Activated effector memory CD4-positive, alpha-beta T cell treated with anti-CD3 and anti-CD28 coated beads, Interleukin-2, amount 50 U/mL, for 16 hours (primary cell): ENCODE measurements around the gene GRIN3B.

Source experiments
- DNase-seq: peaks from one replicate; pipeline ENCODE4 v3.0.0-alpha.2; 2020

GRIN3B gene

GRCh38 chr19:991174-991931 is 8.9 kb upstream of the GRIN3B start:
- peak; percentile 81 for DNase-seq

- no peak for DNase-seq
Measured at GRCh38 chr19:991932-992669, 8.1 kb upstream of the GRIN3B start.

- DNase-seq: no peak
Measured at GRCh38 chr19:992670-993055, 7.6 kb upstream of the GRIN3B start.

- no peak for DNase-seq
Measured at GRCh38 chr19:993361-993830, 6.8 kb upstream of the GRIN3B start.

- no peak for DNase-seq
Measured at GRCh38 chr19:993831-994393, 6.3 kb upstream of the GRIN3B start.

GRCh38 chr19:994516-994915 is 5.7 kb upstream of the GRIN3B start:
- DNase-seq: no peak

- DNase-seq: no peak
Measured at GRCh38 chr19:995051-995827, 5.0 kb upstream of the GRIN3B start.

GRCh38 chr19:996051-996838 is 4.0 kb upstream of the GRIN3B start:
- DNase-seq: peak; percentile 84

- no peak for DNase-seq
Measured at GRCh38 chr19:998064-998463, 2.2 kb upstream of the GRIN3B start.

GRCh38 chr19:999379-999719 is 870 bp upstream of the GRIN3B start:
- no peak for DNase-seq

- DNase-seq: no peak
Measured at GRCh38 chr19:1000591-1001537, 645 bp downstream of the GRIN3B start.

GRCh38 chr19:1001538-1002166 is 1.4 kb downstream of the GRIN3B start:
- peak; percentile 90 for DNase-seq

- no peak for DNase-seq
Measured at GRCh38 chr19:1002600-1002999, 2.4 kb downstream of the GRIN3B start.

GRCh38 chr19:1003283-1003682 is 3.1 kb downstream of the GRIN3B start:
- DNase-seq: no peak

GRCh38 chr19:1004204-1004802 is 4.1 kb downstream of the GRIN3B start:
- DNase-seq: no peak

- DNase-seq: no peak
Measured at GRCh38 chr19:1004803-1005664, 4.8 kb downstream of the GRIN3B start.

- no peak for DNase-seq
Measured at GRCh38 chr19:1006711-1007398, 6.6 kb downstream of the GRIN3B start.

GRCh38 chr19:1007399-1008251 is 7.4 kb downstream of the GRIN3B start:
- DNase-seq: no peak
